Heart left ventricle (tissue), 16 donors: ENCODE results near the gene CNTD1. TPM values are rescaled to one million over a fixed set of nuclear protein-coding genes. Genes with fewer than 3 reads are reported as not detected.
A peak's percentile ranks its signal among the peaks of the same experiment; 100 is the strongest.

Experiments used
- ATAC-seq, 4 donors: fragments of 200-7000 bp; cut with Tn5 transposase; one replicate each; pipeline ENCODE4 v1.9.1; 2020 to 2022; ENCODE audit warnings: moderate library complexity in 4 of 4, mild to moderate bottlenecking in 3 of 4, moderate number of reproducible peaks in 1 of 4
- DNase-seq, 5 donors: peaks; one replicate each; pipeline ENCODE4 v3.0.0-alpha.2; 2020
- H3K27ac ChIP-seq, 12 donors: fragments of 200-600 bp; sonication (generic) in 4 of 12; one replicate each; pipeline versions ENCODE4 v1.5.0 to v1.8.0; 2016 to 2022; ENCODE audit warnings: mild to moderate bottlenecking in 2 of 12
- H3K27me3 ChIP-seq, 9 donors: fragments of 200-600 bp; sonication (generic) in 2 of 9; one replicate each; pipeline versions ENCODE4 v1.5.1 to v1.8.0; 2016 to 2022; ENCODE audit warnings: mild to moderate bottlenecking in 3 of 9
- H3K36me3 ChIP-seq, 9 donors: fragments of 200-600 bp; sonication (generic) in 2 of 9; one replicate each; pipeline versions ENCODE4 v1.5.0 to v1.8.0; 2018 to 2022; ENCODE audit warnings: mild to moderate bottlenecking in 2 of 9
- H3K4me1 ChIP-seq, 12 donors: fragments of 200-600 bp; sonication (generic) in 4 of 12; one replicate each; pipeline versions ENCODE4 v1.5.0 to v1.8.0; 2016 to 2022; ENCODE audit warnings: mild to moderate bottlenecking in 3 of 12
- H3K4me3 ChIP-seq, 12 donors: fragments of 200-600 bp; sonication (generic) in 4 of 12; one replicate each; pipeline versions ENCODE4 v1.5.0 to v1.8.0; 2017 to 2022; ENCODE audit warnings: mild to moderate bottlenecking in 9 of 12, moderate library complexity in 4 of 12
- H3K9me3 ChIP-seq, 12 donors: fragments of 200-600 bp; sonication (generic) in 4 of 12; one replicate each; pipeline versions ENCODE4 v1.5.0 to v1.8.0; 2016 to 2022; ENCODE audit warnings: mild to moderate bottlenecking in 1 of 12
- POLR2A ChIP-seq, 2 donors: fragments of 450-650 bp; IDR thresholded peaks; one replicate each; pipeline ENCODE4 v1.6.1; 2017; ENCODE audit warnings: antibody characterized with exemption in 2 of 2, mild to moderate bottlenecking in 2 of 2, moderate library complexity in 2 of 2
- WGBS, 4 donors: extraction: QIAGEN DNeasy Blood & Tissue Kit in 2 of 4; methylation state at CpG; one replicate each; pipeline versions ENCODE4 v1.1.5 to v1.1.7; 2013 to 2018; 5-methylcytosine and 5-hydroxymethylcytosine counted together
- intact Hi-C, 10 donors: fragments of 100-400 bp; cut with DNase I; formaldehyde crosslinking; loops; one replicate each; pipeline versions ENCODE4 v1.11.1 to v1.14.2; 2022
- polyA plus RNA-seq, 2 donors: library from polyadenylated mRNA; stranded (reverse); fragments of 200-250 nt; gene quantifications; one replicate each; pipeline ENCODE4 v1.2.3, GENCODE V29; 2013
- total RNA-seq, 9 donors: library from RNA; depleted of rRNA in 2 of 9; stranded (reverse); fragments of >200 nt in 2 of 9; fragmentation: NEBNext Ultra II Directional in 3 of 9; extraction: Animal tissue kit (Norgen Biotek cat#: 25700) in 3 of 9; gene quantifications; one replicate each; pipeline versions ENCODE4 v1.1.0 to v1.2.4, GENCODE V29; 2016 to 2023
- TF ChIP-seq, protein P1 (sequence below), 12 donors: fragments of 200-600 bp; sonication (generic) in 4 of 12; IDR thresholded peaks; one replicate each; pipeline versions ENCODE4 v1.5.0 to v1.8.0; 2018 to 2022; ENCODE audit warnings: antibody characterized with exemption in 12 of 12, mild to moderate bottlenecking in 5 of 12
- donor health status: ischemic (EF 13 %, LVEDD 7.1; RV severe dilation, severe dysfunction).
- donor health status: healthy with polysubstance abuse.
- donor health status: DM: no; HTN: yes; CAD: no.
- donor health status: DM: no; HTN: no; CAD: no.
- donor health status: ischemic (EF 25% LVEDD 6.9; RV normal size, moderate dysfunction).
- donor health status: ischemic (EF 25% LVEDD 5.7; RV mildly dilated, moderate dysfunction).
- donor health status: healthy.
- donor health status: DM: yes; HTN: yes; CAD: no.
- donor health status: ischemic (EF 35%, LVEDD 5.7; RV mildly dilated, moderate dysfunction).
- donor health status: nonischemic (EF 11% LVEDD 7.7; RV severe dilation, severe dysfunction).
- donor health status: DM: yes; HTN: yes; CAD: no.
- donor health status: PGD.
- donor health status: ischemic (EF 29% LVEDD 5.4; RV normal size, mild dysfunction).
- donor health status: nonischemic (EF 23%, LVEDD 6.1; RV moderate dilation, normal function).

CNTD1 gene
- total and polyA plus RNA-seq, 11 donors: 0.10 to 0.38 TPM; not detected in 9

- 74 to 77% (median 75%) methylated on average over 3 of the region's 3 CpGs for WGBS, 4 donors
- Histone ChIP-seq H3K4me3 (peak overlapping the region in 11 of 12 donors; percentile 56 to 94 (median 87)), H3K36me3 (peaks cover 0 to 48% (median 41%) of the 10 kb centered on the region in 9 donors), H3K4me1 (peaks cover 0 to 18% (median 9%) of the 10 kb centered on the region in 12 donors), H3K9me3 (no peaks in the 10 kb centered on the region), H3K27ac (peak overlapping the region in 3 of 12 donors; percentile 78 to 86 (median 81)), H3K27me3 (no peaks in the 10 kb centered on the region)
- intact Hi-C loops: loop anchor here in 2 of 10 donors (5.0 to 10.0 kb wide), 2 partner anchors 48 to 51 kb away; partner anchors contain the start of gene BECN1 (in 2 of the 2)
- DNase-seq: no peak
- ATAC-seq: no peak
- TF ChIP-seq, protein P1, sequence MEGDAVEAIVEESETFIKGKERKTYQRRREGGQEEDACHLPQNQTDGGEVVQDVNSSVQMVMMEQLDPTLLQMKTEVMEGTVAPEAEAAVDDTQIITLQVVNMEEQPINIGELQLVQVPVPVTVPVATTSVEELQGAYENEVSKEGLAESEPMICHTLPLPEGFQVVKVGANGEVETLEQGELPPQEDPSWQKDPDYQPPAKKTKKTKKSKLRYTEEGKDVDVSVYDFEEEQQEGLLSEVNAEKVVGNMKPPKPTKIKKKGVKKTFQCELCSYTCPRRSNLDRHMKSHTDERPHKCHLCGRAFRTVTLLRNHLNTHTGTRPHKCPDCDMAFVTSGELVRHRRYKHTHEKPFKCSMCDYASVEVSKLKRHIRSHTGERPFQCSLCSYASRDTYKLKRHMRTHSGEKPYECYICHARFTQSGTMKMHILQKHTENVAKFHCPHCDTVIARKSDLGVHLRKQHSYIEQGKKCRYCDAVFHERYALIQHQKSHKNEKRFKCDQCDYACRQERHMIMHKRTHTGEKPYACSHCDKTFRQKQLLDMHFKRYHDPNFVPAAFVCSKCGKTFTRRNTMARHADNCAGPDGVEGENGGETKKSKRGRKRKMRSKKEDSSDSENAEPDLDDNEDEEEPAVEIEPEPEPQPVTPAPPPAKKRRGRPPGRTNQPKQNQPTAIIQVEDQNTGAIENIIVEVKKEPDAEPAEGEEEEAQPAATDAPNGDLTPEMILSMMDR (IDR thresholded peaks at IDR 0.05): no peak
- TF ChIP-seq POLR2A (IDR thresholded peaks at IDR 0.05): no peak
Observed at GRCh38 chr17:42774066-42774745, 24.5 kb upstream of the CNTD1 start.

DNA sequence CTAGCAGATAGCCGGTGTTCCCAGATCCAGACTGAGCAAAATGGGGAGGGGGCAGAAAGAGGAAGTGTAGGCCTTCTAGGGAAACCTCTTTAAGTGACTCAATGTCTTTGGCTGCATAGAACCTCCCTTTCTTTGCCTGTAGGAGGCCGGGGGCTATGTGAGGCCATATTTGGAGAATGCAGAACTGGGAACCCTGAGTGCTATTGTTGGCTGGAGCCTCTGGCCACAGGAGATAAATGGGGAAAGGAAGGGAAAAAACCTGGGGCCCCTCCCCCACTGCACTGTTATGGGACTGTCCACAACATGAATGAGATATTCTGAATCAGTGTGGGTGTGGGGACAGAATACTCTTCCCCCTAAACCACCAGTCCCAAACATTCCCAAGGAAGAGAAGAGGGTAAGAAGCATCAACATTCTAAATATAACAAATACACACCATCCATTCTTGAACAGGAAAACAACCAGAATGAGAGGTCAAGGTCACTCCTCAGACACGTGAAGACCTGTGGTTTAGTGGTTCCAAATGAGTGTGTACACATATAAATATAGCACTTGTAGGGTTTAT lies 23.0 kb upstream of the CNTD1 start:
- no peaks in the 10 kb centered on the region for H3K9me3 ChIP-seq
- ATAC-seq: no peak
- H3K4me3 ChIP-seq: no peak overlapping the region
- H3K36me3 ChIP-seq: peaks cover 0 to 53% (median 45%) of the 10 kb centered on the region in 9 donors
- DNase-seq: no peak
- TF ChIP-seq POLR2A (IDR thresholded peaks at IDR 0.05): no peak
- TF ChIP-seq, protein P1 (IDR thresholded peaks at IDR 0.05): no peak
- H3K27me3 ChIP-seq: peaks cover under 1 to 10% (median 2%) of the 10 kb centered on the region in 9 donors
- intact Hi-C loops: loop anchor here in 1 of 10 donors (10.0 kb wide), 1 partner anchor 49 kb away; the partner anchor contains the start of gene BECN1
- H3K4me1 ChIP-seq: peaks cover 0 to 26% (median 14%) of the 10 kb centered on the region in 12 donors
- no peak overlapping the region for H3K27ac ChIP-seq
- WGBS, 4 donors: 66 to 70% (median 68%) methylated on average over 3 of the region's 3 CpGs

DNA sequence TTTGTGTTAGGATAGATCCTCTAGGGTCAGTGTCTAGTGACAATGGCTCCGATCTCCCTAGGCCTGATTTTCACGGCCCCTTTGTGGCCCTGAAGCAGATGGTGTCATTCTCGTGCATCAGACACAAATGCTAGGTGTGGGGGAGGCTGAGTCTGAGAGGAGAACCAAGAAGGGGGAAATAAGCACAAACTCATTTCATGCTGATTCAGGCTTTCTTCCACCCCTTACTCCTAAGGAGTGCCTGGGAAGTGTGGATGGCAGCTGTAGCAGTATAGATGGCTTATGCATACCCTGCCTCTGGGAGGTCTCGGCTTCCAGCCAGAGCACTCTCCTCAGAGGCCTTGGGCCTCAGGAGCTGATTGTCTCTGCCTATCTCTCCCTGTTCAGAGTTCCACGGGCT lies 20.1 kb upstream of the CNTD1 start:
- intact Hi-C loops: loop anchor here in 1 of 10 donors (10.0 kb wide), 1 partner anchor 46 kb away; the partner anchor contains the start of gene BECN1
- Histone ChIP-seq H3K9me3 (no peaks in the 10 kb centered on the region), H3K27ac (no peak overlapping the region), H3K4me3 (no peak overlapping the region), H3K27me3 (peaks cover 15 to 40% (median 31%) of the 10 kb centered on the region in 9 donors), H3K4me1 (peaks cover 0 to 27% (median 15%) of the 10 kb centered on the region in 12 donors), H3K36me3 (peaks cover 0 to 53% (median 45%) of the 10 kb centered on the region in 9 donors)
- no peak for TF ChIP-seq POLR2A (IDR thresholded peaks at IDR 0.05)
- TF ChIP-seq, protein P1 (IDR thresholded peaks at IDR 0.05): no peak
- WGBS, 4 donors: 92 to 96% (median 93%) methylated on average over 5 of the region's 5 CpGs
- ATAC-seq (no peak), DNase-seq (no peak)
